Tibial nerve (tissue), 4 donors: Measurements from ENCODE around the gene ARFGAP1. TPM values are rescaled to one million over a fixed set of nuclear protein-coding genes. Genes with fewer than 3 reads are reported as not detected.

Experiments used
- DNase-seq, 2 donors: peaks; one replicate each; pipeline ENCODE4 v3.0.0-alpha.2; 2019; ENCODE audit warnings: low spot score in 2 of 2
- H3K27ac ChIP-seq, 4 donors: fragments of 200-600 bp; sonication (generic) in 3 of 4; one replicate each; pipeline ENCODE4 v1.5.1; 2017 to 2019; ENCODE audit warnings: mild to moderate bottlenecking in 1 of 4
- H3K27me3 ChIP-seq, 2 donors: fragments of 200-600 bp; sonication (generic) in 1 of 2; one replicate each; pipeline versions ENCODE4 v1.5.1 to v1.6.0; 2017 to 2019
- H3K36me3 ChIP-seq, 3 donors: fragments of 200-600 bp; sonication (generic); one replicate each; pipeline ENCODE4 v1.5.1; 2018 to 2019
- H3K4me1 ChIP-seq, 4 donors: fragments of 200-600 bp; sonication (generic) in 3 of 4; one replicate each; pipeline ENCODE4 v1.5.1; 2017 to 2019
- H3K4me3 ChIP-seq, 4 donors: fragments of 200-600 bp; sonication (generic) in 3 of 4; one replicate each; pipeline ENCODE4 v1.5.1; 2017 to 2019; ENCODE audit warnings: mild to moderate bottlenecking in 1 of 4, moderate library complexity in 1 of 4
- H3K9me3 ChIP-seq, 4 donors: fragments of 200-600 bp; sonication (generic) in 3 of 4; one replicate each; pipeline ENCODE4 v1.5.1; 2017 to 2019
- EP300 ChIP-seq, 2 donors: sonication (generic); formaldehyde crosslinking; IDR thresholded peaks; one replicate each; pipeline ENCODE4 v1.6.1; 2017; ENCODE audit warnings: antibody characterized with exemption in 2 of 2, mild to moderate bottlenecking in 1 of 2
- POLR2A ChIP-seq, 2 donors: fragments of 450-650 bp; IDR thresholded peaks; one replicate each; pipeline ENCODE4 v1.6.1; 2017; ENCODE audit warnings: antibody characterized with exemption in 2 of 2, mild to moderate bottlenecking in 2 of 2, moderate library complexity in 2 of 2
- WGBS, 2 donors: methylation state at CpG; one replicate each; pipeline ENCODE4 v1.1.5; 2018; 5-methylcytosine and 5-hydroxymethylcytosine counted together
- total RNA-seq, 4 donors: library from RNA; depleted of rRNA; stranded (reverse); fragments of >200 nt; gene quantifications; one replicate each; pipeline ENCODE4 v1.1.0, GENCODE V29; 2016
- TF ChIP-seq, protein P1 (sequence below), 5 experiments: fragments of 200-600 bp in 3 of 5; fragments of 450-650 bp in 2 of 5; sonication (generic) in 3 of 5; IDR thresholded peaks; one replicate each; pipeline ENCODE4 v1.5.1; 2016 to 2019; ENCODE audit warnings: antibody characterized with exemption in 5 of 5, mild to moderate bottlenecking in 3 of 5, moderate library complexity in 2 of 5

ARFGAP1 gene
- total RNA-seq, 4 donors from 2014 or later, result 55.3 to 124 (median 68.6) TPM

DNA sequence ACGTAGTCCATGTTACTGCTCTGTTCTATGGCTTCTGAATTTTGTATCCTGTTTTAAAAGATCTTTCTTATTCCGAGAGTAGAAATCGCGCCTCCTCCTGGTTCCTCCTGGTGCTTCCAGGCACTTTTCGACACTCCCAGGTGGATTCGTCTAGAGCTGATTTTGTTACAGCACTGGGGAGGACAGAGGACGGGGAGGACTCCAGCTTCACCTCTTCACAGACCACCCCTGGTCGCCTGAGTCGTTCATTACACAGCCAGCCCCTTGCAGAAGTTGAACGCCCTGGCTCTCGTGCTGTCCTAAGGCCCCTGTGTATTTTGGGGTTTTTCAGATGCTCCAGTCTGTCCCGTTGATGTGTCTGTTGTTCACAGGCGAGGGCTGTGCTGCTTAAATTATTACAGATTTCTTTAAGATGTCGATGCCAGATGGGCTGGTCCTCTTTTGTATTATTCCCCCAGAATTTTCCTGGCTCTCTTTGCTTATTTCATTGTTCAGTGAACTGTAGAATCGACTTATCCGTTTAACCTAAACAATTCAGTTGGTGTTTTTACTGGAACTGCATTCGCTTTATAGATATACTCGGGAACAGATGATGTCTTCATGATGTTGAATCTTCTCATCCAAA, 50.9 kb downstream of the ARFGAP1 start:
- 51 to 62% methylated on average over 17 of the region's 18 CpGs for WGBS, 2 donors
- H3K27me3 ChIP-seq, result peaks cover 0 to 35% of the 10 kb centered on the region in 2 donors
- no peaks in the 10 kb centered on the region for H3K36me3 ChIP-seq
- H3K4me1 ChIP-seq, result peaks cover 0 to 3% (median 0%) of the 10 kb centered on the region in 4 donors
- no peak overlapping the region for H3K27ac ChIP-seq
- TF ChIP-seq EP300 (IDR thresholded peaks at IDR 0.05) (no peak), POLR2A (IDR thresholded peaks at IDR 0.05) (no peak)
- TF ChIP-seq, protein P1, sequence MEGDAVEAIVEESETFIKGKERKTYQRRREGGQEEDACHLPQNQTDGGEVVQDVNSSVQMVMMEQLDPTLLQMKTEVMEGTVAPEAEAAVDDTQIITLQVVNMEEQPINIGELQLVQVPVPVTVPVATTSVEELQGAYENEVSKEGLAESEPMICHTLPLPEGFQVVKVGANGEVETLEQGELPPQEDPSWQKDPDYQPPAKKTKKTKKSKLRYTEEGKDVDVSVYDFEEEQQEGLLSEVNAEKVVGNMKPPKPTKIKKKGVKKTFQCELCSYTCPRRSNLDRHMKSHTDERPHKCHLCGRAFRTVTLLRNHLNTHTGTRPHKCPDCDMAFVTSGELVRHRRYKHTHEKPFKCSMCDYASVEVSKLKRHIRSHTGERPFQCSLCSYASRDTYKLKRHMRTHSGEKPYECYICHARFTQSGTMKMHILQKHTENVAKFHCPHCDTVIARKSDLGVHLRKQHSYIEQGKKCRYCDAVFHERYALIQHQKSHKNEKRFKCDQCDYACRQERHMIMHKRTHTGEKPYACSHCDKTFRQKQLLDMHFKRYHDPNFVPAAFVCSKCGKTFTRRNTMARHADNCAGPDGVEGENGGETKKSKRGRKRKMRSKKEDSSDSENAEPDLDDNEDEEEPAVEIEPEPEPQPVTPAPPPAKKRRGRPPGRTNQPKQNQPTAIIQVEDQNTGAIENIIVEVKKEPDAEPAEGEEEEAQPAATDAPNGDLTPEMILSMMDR (IDR thresholded peaks at IDR 0.05), result no peak
- no peak for DNase-seq
- H3K4me3 ChIP-seq, result no peak overlapping the region
- H3K9me3 ChIP-seq, result no peaks in the 10 kb centered on the region

- WGBS, 2 donors, result 60 to 75% methylated on average over 1 to 10 of the region's 10 CpGs
- TF ChIP-seq POLR2A (IDR thresholded peaks at IDR 0.05), result no peak
- TF ChIP-seq EP300 (IDR thresholded peaks at IDR 0.05), result no peak
- TF ChIP-seq, protein P1 (IDR thresholded peaks at IDR 0.05), result no peak
These were observed 52.4 kb downstream of the ARFGAP1 start for GRCh38 chr20:63325021-63325471.

GRCh38 chr20:63325554-63326313, 53.1 kb downstream of the ARFGAP1 start:
- WGBS, 2 donors, result 78 to 83% methylated on average over 5 to 7 of the region's 8 CpGs
- no peaks in the 10 kb centered on the region for H3K36me3 ChIP-seq
- peaks cover 0 to 32% of the 10 kb centered on the region in 2 donors for H3K27me3 ChIP-seq
- no peak for DNase-seq
- no peak for TF ChIP-seq EP300 (IDR thresholded peaks at IDR 0.05)
- no peak overlapping the region for H3K4me3 ChIP-seq
- no peaks in the 10 kb centered on the region for H3K9me3 ChIP-seq
- H3K27ac ChIP-seq, result no peak overlapping the region
- H3K4me1 ChIP-seq, result peaks cover 0 to 3% (median 0%) of the 10 kb centered on the region in 4 donors

More at GRCh38 chr20:63325021-63325471, 52.4 kb downstream of the ARFGAP1 start:
- peaks cover 0 to 33% of the 10 kb centered on the region in 2 donors for H3K27me3 ChIP-seq
- peaks cover 0 to 3% (median 0%) of the 10 kb centered on the region in 4 donors for H3K4me1 ChIP-seq
- no peak for DNase-seq
- no peak overlapping the region for H3K27ac ChIP-seq
- H3K36me3 ChIP-seq, result no peaks in the 10 kb centered on the region
- H3K9me3 ChIP-seq, result no peaks in the 10 kb centered on the region
- no peak overlapping the region for H3K4me3 ChIP-seq

GRCh38 chr20:63326314-63327230, 54.0 kb downstream of the ARFGAP1 start:
- peaks cover 0 to 2% (median 0%) of the 10 kb centered on the region in 4 donors for H3K9me3 ChIP-seq
- no peaks in the 10 kb centered on the region for H3K36me3 ChIP-seq
- H3K4me3 ChIP-seq, result no peak overlapping the region
- H3K27me3 ChIP-seq, result peaks cover 0 to 27% of the 10 kb centered on the region in 2 donors
- DNase-seq, result no peak
- peaks cover 0 to 3% (median 0%) of the 10 kb centered on the region in 4 donors for H3K4me1 ChIP-seq
- TF ChIP-seq, protein P1 (IDR thresholded peaks at IDR 0.05), result no peak
- no peak for TF ChIP-seq EP300 (IDR thresholded peaks at IDR 0.05)
- no peak for TF ChIP-seq POLR2A (IDR thresholded peaks at IDR 0.05)
- H3K27ac ChIP-seq, result no peak overlapping the region
- 82 to 90% methylated on average over 13 to 15 of the region's 15 CpGs for WGBS, 2 donors

DNA sequence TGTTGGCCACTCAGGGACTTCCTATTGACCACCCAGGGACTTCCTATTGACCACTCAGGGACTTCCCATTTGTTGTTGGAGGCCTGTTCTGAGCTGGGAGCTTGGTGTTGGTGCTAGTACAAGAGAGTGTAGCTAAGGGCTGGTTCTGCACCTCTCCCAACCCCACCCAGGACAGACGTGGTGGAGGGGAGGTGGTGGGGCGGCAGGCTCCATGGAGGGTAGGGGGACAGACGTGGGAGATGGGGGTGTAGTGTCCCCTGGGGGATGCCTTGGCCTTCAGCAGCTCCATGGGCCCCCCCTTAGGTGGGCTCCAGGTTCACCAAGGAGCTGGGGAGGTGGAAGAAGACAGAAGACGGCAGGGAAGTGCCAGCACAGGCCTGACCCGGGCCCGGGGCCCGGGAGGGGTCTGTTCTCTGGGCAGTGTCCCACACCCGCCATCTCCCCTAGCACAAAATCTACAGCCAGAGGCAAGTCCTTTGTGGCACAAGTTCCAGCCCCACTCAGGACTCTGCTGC, 54.7 kb downstream of the ARFGAP1 start:
- no peak for DNase-seq
- no peak for TF ChIP-seq EP300 (IDR thresholded peaks at IDR 0.05)
- TF ChIP-seq POLR2A (IDR thresholded peaks at IDR 0.05), result no peak
- TF ChIP-seq, protein P1 (IDR thresholded peaks at IDR 0.05), result no peak
- Histone ChIP-seq H3K27ac (no peak overlapping the region), H3K4me3 (no peak overlapping the region), H3K27me3 (peaks cover 0 to 23% of the 10 kb centered on the region in 2 donors), H3K36me3 (no peaks in the 10 kb centered on the region), H3K4me1 (peaks cover 0 to 3% (median 0%) of the 10 kb centered on the region in 4 donors), H3K9me3 (peaks cover 0 to 9% (median 0%) of the 10 kb centered on the region in 4 donors)
- WGBS, 2 donors, result 83% methylated on average over 7 to 8 of the region's 8 CpGs
